Measurements from ENCODE around the gene FGF12.
A peak's percentile ranks its signal among the peaks of the same experiment; 100 is the strongest.

The FGF12 gene

DNA sequence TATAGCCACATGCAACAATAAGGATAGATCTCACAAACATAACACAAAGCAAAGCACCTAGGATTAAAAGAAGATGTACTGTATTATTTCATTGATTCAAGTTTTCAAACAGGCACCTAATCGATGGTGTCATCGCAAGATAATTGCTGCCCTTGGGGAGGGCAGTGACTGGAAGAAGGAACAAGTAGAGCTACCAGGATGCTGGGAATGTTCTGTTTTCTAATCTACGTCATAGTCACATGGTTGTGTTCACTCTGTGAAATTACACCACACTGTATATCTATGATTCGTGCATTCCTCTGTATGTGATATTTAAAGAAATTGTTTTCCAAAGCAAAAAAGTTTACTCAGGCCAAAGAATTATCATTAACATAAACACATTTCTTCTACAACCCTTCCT is 236.6 kb downstream of the FGF12 start:
- no peak for DNase-seq

DNA sequence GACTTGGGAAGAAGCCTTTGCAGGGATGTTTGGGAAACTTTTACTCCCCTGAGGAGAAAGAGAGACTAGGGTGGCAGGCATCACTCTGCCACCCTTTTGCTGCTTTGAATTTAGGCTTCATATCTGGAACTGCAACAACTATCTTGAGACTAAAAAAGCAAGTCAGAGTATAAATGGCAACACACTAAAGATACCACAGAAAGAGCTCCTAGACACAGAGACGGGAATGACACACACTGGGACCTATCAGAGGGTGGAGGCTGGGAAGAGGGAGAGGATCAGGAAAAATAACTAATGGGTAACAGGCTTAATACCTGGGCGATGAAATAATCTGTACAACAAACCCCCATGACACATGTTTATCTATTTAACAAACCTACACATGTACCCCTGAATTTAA is 237.8 kb downstream of the FGF12 start:
- DNase-seq: no peak

- no peak for DNase-seq
Measured at GRCh38 chr3:192487033-192487432, 240.3 kb downstream of the FGF12 start.

DNA sequence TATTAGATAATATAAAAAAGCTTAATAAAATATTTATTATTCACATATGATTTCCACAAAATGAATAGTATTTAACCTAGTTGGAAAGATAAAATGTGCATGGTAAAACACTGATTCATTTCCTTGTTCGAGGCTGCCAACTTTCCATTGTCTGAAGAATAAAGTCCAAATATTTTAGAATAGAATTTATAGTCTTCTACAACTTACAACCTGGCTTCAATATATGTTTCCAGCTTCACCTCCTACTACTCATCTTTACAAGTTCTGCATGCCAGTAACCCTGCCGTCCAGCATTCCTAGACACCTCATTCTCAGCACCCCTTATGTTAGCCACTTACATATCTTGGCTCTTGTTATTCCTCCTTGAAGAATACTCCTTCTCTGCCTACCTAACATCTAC is 244.5 kb downstream of the FGF12 start:
- no peak for DNase-seq

- no peak for DNase-seq
Measured at GRCh38 chr3:192482391-192482790, 244.9 kb downstream of the FGF12 start.

- no peak for DNase-seq
Measured at GRCh38 chr3:192481638-192482037, 245.7 kb downstream of the FGF12 start.

GRCh38 chr3:192467230-192468140 is 259.9 kb downstream of the FGF12 start:
- peak; percentile 52 to 54 for DNase-seq

DNA sequence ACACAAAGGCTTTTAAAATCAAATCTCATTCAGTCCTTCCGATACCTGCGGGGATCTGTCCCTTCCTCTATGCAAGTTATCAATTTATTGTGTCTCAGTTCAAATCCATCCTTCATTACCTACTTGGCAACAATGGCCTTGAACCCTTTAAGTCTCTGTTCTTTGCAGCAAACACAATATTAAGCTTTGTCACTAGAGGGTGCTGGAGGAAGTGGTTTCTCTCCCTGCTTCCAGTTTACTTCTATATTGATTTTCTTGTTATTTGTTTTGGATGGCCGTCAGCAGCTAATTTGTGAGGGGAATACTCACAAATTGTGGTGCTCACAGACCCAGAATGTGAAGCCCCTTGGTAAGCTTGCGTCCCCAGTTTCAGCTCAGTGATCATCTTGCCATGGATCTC is 278.3 kb downstream of the FGF12 start:
- DNase-seq: no peak

GRCh38 chr3:192445770-192446644 is 281.3 kb downstream of the FGF12 start:
- no peak for DNase-seq

- DNase-seq: no peak
Measured at GRCh38 chr3:192444791-192445106, 282.6 kb downstream of the FGF12 start.

DNA sequence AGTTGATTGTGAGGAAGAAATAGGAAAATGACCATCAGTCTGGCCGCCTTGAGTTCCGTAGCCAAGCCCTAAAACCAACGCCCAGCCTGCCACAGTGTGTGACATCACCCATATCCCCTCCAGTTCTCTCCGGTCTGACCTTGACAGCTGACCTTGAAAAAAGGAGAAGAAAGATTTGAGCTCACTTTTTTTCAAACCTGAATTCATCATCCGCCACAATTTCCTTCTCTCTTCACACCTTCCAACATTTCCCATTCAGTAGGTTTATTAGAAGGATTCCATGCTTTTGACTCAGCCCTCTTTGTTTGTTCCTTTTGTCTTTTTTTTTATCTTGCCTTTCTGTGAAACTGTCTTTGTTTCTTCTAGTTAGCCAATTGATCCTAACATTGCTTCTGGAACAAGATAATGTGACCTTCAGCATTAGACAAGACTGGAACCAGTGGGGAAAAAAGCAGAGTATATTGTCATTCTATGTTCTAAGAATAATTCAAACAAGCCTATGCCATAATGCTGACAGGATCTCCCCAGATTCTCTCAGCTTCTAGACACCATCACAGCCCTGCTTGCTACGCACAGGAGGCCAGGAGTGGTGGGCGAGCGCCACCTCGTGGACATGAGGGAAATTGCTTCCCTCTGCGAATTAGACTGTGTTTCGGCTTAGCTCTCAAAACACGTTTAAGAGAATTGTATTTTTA is 283.1 kb downstream of the FGF12 start:
- DNase-seq: peak; percentile 47 to 68

GRCh38 chr3:192435241-192435640 is 292.1 kb downstream of the FGF12 start:
- DNase-seq: no peak

DNA sequence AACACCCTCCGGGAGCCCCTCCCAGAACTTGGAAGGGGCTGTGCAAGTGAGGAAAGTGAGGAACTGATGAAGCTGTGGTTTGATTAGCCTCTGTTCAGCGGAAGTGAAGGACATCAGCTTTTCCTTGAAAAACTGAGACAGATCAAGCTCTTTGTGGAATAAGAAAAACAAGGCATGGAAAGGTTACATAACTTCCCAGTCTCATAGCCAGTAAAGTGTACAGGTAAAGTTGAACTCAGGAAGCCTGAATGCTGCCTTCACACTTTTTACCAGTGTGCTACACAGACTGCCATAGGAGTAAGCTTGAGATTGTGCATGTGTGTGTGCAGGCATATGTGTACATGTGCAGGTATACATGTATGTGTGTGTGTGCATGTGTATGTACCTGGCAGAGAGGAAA is 293.2 kb downstream of the FGF12 start:
- no peak for DNase-seq

GRCh38 chr3:192433704-192434103 is 293.6 kb downstream of the FGF12 start:
- no peak for DNase-seq

DNA sequence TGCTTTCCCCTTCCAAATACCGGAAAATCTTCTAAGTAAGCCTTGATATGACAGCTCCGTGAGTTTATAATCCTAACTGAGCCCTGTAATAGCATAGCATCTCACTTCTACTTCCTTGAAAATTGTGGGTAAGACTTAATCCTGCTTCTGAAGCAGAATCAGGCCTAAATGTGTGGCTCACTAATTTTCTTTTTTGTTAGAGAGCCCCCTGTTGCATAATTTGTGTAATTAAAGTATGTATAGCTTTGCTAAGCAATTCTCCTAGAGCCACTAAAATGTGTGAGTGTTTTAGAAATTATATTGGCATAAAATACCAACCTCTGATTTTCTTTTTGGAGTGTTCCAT is 304.4 kb downstream of the FGF12 start:
- DNase-seq: no peak

GRCh38 chr3:192422321-192422996 is 304.9 kb downstream of the FGF12 start:
- DNase-seq: no peak

DNA sequence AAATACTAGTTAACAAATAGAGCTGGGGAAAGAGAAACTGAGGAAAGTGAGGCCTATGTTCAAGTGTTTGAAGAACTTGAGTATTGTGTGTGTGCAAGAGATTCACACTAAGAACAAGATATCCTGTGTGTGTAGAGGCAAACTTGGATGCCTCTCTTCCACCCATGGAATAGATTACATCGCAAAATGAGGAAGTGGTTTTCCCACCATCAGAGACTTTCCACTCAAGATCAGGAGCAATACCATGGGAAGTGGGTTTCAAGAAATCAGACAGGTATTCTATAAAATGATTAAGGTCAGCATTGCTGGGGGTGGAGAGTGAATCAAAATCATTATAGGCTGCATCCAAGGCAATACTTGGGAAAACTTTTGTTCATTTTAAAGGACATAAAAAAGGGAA is 308.0 kb downstream of the FGF12 start:
- DNase-seq: no peak

DNA sequence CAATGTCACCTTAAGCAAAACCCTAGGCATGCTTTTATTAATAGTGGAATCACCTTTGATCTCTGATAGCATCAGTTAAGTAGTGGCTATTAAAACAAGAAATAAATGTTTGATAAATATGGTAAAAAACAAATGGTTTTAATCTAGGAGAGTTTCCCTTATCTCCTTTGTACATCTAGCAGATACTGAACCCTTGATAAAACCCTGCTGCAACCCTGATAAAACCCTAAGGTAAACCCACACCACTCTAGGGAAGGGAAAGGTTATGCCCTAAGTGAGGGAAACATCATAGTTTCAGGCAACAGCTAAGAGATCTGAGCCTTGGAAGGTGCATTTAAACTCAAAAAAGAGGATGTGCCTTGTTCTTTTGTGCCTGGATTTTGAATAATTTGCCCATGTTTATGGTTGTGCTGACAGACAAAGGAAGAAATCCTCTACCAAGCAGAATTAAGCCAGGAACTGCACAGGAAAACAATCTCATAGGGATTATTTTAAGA is 309.7 kb downstream of the FGF12 start:
- DNase-seq: no peak

- DNase-seq: no peak
Measured at GRCh38 chr3:192417017-192417416, 310.3 kb downstream of the FGF12 start.

DNA sequence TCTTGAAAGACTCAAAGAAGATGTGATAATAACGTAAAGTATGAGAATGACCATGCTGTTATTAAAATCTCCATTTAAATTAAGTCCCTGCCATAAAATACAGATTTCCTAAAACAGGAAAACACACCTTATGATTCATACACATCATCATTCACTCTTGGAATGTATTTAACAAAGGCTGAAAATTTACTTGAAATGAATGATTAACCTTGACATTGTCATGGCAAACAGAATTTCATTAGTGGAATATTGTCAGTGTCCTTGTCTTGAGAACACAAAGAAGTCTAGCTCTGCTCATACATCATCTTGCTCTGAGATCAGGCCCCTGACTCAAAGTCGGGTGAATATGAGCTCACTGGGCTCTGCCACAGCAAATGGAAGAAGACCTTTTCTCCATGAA is 313.9 kb downstream of the FGF12 start:
- DNase-seq: no peak

DNA sequence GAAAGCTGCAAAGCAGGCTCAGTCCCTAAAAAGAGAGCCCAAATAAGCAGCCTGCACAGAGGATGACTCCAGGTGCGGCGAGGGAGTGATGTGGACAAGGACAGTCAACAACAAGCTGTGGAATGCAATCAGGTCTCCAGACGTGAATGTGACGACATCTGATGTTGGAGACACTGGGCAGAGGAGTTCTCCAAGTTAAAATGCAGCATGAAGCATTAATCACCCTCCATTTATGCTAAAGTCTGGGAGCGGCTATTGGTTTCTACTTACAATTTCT is 316.7 kb downstream of the FGF12 start:
- no peak for DNase-seq

DNA sequence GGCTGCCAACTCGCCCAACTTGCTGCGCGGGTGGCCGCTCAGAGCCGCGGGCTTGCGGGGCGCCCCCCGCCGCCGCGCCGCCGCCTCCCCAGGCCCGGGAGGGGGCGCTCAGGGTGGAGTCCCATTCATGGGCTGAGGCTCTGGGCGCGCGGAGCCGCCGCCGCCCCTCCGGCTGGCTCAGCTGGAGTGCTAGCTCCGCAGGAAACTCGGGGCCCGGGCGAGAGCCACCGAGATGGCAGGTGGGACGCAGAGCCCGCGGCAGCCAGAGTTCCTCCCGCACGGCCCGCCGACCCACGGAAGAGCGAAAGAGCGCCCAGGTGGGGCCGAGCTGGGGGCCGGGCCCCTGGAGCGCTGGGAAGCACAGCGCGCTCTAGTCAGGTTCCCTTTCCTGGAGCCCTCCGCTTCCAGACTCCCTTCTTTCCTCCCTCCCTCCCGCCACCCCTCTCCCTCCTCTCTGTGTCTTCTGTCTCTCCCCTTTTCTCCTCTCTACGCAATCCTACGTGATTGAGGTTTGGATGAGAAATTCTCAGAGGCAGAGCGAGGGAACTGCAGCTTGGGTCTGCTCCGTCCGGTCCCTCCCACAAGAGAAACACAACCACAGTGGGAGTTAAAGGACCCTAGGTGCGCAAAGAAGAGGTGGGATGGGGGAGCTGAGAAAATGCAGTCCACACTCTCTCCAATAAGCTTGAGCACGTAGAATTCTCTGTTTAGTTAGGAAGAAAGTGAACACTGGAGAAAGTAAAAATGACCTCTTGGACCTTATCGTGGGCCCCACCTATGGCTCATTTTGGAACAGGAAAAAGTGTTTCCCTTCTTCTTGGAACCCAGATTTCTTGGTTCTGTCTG is 317.3 kb downstream of the FGF12 start:
- DNase-seq: no peak
